GM18867 (cell line): Measurements from ENCODE around the gene HTR3A.

Experiments
- ATAC-seq: cut with Tn5 transposase; IDR thresholded peaks from one replicate; pipeline ENCODE4 v1.9.1; 2021; ENCODE audit warnings: mild to moderate bottlenecking, moderate library complexity; ENCODE audit not compliant: unreplicated experiment

Gene HTR3A

GRCh38 chr11:113977701-113978100, 2.8 kb downstream of the HTR3A start:
- no peak for ATAC-seq

GRCh38 chr11:113979431-113979830, 4.5 kb downstream of the HTR3A start:
- no peak for ATAC-seq

DNA sequence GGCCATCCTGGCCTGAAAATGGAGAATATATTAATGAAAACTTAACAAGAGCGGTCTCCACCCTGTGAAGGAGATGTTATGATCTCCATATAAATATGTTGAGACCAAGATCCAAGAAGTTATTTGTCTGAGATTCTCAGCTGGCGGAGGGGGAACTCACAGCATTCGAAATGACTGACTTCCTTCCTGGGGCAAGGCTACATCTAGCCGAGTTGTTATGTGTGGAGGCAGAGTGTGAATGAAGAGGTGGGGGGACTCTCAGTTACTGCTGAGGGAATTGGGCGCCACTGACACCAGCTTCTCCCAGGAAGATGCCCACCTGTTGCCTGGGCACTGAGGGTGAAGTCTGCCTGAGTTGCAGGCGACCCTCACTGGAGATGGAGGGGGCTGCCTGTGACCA, 5.9 kb downstream of the HTR3A start:
- ATAC-seq, result no peak

DNA sequence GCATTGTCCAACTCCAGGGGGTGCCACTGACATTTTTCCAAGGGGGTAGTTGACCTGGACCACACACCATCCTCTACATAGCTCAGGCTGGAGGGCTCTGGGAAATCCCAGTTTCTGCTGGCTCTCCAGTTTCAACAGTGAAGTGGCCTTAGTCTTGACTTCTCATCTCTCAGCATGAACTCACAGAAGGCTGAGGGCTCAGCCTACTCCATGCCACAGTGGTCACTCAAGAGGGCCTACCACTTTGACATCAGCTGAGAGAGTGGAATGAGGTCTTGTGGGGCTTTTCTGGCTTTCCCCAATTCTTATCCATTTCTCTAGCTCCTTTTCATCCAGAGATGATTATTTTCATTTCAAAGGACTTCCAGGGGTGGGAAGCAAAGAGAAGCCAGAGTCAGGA, 7.4 kb downstream of the HTR3A start:
- no peak for ATAC-seq

- ATAC-seq, result no peak
Measured at GRCh38 chr11:113984781-113985180, 9.9 kb downstream of the HTR3A start.

DNA sequence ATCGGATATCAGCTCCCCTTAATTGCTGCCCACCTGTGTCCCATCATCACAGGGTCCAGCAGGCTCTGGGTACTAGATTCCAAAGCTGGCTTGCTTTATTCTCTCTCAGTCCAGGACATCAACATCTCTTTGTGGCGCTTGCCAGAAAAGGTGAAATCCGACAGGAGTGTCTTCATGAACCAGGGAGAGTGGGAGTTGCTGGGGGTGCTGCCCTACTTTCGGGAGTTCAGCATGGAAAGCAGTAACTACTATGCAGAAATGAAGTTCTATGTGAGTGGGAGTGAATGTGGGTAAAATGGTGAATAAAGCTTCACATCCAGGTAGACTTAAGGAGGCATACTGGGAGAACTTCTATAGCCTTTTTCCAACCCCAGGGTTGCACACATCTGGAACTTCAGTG, 11.0 kb downstream of the HTR3A start:
- ATAC-seq, result no peak

DNA sequence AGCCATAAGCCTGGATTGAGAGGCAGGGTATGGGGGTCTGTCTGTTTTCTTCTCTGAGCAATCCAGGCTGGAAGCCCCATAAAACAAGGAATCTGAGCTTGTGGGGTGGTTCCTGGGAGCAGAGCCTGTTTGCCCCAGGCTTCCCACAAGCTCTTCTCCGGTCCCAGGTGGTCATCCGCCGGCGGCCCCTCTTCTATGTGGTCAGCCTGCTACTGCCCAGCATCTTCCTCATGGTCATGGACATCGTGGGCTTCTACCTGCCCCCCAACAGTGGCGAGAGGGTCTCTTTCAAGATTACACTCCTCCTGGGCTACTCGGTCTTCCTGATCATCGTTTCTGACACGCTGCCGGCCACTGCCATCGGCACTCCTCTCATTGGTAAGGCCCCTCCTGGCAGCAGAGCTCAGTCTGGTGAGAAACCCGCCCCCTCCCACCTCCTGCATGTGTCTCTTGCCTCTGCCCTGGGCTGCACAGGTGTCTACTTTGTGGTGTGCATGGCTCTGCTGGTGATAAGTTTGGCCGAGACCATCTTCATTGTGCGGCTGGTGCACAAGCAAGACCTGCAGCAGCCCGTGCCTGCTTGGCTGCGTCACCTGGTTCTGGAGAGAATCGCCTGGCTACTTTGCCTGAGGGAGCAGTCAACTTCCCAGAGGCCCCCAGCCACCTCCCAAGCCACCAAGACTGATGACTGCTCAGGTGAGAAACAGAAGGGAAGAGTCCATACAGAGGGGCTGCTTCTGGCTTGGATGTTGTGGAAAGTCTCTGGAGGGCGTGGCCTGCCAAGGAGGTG, 11.6 kb downstream of the HTR3A start:
- ATAC-seq, result no peak

DNA sequence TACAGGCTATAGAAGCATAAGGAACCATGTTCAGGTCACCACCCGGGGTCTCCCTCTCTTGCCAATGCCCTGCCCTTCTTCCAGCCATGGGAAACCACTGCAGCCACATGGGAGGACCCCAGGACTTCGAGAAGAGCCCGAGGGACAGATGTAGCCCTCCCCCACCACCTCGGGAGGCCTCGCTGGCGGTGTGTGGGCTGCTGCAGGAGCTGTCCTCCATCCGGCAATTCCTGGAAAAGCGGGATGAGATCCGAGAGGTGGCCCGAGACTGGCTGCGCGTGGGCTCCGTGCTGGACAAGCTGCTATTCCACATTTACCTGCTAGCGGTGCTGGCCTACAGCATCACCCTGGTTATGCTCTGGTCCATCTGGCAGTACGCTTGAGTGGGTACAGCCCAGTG, 14.5 kb downstream of the HTR3A start:
- ATAC-seq, result no peak

- ATAC-seq, result no peak
Measured at GRCh38 chr11:113989916-113990315, 15.0 kb downstream of the HTR3A start.

- no peak for ATAC-seq
Measured at GRCh38 chr11:113991170-113991569, 16.3 kb downstream of the HTR3A start.

GRCh38 chr11:113991718-113992458, 17.0 kb downstream of the HTR3A start:
- no peak for ATAC-seq

DNA sequence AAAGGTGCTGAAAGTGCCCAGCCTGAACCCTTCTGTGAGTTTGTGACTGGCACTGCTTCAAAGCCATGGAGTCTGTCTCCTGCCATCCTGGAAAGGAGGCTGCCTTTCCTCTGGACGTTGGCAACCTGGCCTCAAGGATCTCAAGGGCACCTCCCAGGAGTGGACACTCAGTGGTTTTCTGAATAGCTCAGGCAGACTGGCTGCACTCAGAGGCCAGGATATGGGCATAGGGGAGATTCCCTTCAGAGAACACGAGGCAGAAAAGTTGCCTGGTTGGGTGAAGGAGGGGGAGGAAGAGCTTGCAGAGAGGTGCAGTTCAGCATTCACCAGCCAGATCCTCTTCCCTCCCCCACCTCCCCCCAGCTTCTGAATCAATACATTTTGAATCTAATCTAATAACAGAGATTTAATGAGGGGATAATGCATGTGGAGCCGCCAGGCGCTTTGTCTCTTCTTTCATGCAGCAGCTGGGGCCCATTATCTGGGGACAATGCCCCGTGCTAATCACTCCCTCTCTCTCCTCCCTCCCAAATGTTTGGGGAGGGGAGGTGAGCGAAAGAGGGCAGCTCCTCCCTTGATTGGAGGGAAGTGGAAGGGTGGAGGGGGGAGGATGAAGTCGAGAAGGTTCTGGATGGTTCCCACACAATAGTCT, 17.7 kb downstream of the HTR3A start:
- ATAC-seq, result no peak

- ATAC-seq, result no peak
Measured at GRCh38 chr11:113994077-113994954, 19.4 kb downstream of the HTR3A start.

GRCh38 chr11:113997473-113997872, 22.6 kb downstream of the HTR3A start:
- no peak for ATAC-seq

DNA sequence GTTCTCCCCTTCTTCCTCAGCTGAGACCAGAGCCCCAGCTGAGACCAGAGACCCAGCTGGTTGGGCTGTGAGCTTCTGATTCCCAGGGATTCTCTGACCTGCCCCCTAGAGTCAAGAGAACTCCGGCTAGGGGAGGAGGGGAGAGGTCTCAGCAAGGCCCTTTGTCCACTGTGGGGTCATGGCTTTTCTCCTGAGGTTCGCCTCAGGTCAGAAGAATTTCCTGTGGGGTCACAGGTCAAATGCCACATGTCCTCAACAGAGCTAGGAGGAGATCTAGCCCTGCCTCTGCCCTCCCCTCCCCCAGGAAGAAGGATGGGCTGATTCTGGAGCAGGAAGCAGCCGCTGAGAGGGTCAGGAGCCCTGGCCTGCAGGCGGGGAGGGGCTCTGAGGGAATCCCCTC, 23.7 kb downstream of the HTR3A start:
- ATAC-seq, result no peak

GRCh38 chr11:114000526-114000925, 25.6 kb downstream of the HTR3A start:
- no peak for ATAC-seq

GRCh38 chr11:114001416-114001815, 26.5 kb downstream of the HTR3A start:
- no peak for ATAC-seq

GRCh38 chr11:114008331-114008730, 33.4 kb downstream of the HTR3A start:
- no peak for ATAC-seq

DNA sequence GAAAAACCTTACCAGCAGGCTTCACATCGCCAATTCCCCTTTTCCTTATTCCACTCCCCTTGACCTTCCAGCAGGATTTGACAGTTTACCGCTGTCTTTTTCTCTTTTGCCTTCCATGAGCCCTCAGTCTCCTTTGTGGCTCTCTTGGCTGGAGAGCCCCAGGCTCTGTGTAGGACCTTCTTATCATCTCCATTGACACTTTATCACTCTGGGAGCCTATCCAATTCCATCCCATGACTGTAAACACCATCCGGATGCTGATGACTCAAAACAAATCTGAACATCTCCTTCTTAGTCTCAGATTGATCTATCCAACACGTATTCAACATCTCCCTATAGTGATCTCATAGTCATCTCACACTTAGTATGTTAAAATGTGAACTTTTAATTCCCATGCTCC, 36.0 kb downstream of the HTR3A start:
- no peak for ATAC-seq

DNA sequence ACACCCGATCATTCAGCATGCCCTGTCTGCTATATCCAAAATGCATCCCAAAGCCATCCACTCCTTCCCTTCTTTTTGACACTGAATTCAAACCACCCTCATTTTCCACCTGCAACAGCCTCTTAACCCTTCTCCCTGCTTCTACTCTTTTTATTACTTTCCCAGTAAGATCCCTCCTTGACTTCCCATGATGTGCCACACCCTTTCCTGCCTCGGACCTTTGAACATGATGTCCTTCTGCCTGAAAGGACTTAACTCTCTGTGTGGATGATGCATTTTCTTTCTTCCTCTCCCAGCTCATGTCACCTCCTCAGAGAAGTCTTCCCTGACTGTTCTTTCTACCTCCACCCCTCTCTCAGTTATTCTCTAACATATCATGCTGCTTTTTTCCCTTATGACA, 36.5 kb downstream of the HTR3A start:
- ATAC-seq, result no peak

DNA sequence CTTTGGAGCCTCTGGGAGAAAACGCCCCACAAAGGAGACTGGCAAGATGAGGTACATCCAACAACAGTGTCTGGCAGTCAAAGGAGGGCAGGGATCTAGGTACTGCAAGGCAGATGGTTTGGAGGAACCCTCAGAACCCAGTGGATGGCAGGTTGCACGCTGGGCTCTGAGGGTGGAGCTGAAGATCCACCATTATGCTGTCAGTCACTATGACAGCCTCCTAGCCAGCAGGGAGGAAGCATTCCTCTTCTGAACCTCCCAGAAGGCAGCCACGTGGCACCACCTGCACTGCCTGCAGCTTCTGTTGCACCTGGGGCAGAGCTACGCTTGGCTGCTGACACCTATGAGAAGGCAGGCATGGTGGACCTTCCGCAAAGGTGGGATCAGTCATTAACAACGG, 40.2 kb downstream of the HTR3A start:
- no peak for ATAC-seq
